ENCODE data around the gene RGPD6.
"Not testable (repeated sequence)": the region's sequence is repeated elsewhere in the genome, so short reads cannot be mapped to it uniquely, and the experiment has no call there.

RGPD6 gene

DNA sequence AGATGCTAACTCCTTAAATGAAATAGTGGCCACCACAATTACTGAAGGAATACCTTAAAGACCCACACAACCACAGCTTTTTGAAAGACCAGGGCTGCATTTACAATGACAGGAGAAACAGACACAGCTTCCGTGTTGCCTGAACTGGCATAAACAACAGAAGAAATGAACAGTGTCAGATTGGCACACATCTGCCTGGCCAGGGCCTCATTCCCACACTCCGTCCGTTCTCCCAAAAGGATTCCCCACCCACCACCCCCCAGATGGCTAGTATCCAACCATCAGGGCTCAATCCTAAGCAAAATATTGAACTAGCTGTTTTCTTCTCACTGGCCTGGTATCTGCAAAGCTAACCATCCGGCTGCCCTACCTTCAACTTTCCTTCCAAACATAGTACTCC is 96.9 kb downstream of the RGPD6 start:
- DNase-seq = not testable (repeated sequence)

DNA sequence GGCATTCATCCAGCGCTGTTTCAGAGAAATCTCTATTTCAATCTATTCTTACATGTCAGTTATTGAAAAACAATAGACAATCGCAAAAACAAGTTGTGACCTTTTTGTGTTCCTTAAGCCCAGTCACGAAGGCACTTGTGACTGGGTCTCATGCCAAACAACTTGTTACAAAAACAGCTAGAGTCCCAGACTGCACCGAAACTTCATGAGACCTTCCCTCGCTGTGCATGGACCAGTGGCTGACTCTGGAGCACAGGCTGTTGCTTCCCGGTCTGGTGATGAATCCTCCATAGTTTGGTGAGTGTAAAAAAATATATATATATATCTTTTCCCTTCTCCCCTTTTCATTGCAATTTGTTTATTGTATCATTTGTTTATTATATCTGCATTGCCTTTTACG is 99.7 kb downstream of the RGPD6 start:
- not testable (repeated sequence) for DNase-seq

- DNase-seq = not testable (repeated sequence)
Observed at GRCh38 chr2:110476952-110477351, 100.1 kb downstream of the RGPD6 start.

DNA sequence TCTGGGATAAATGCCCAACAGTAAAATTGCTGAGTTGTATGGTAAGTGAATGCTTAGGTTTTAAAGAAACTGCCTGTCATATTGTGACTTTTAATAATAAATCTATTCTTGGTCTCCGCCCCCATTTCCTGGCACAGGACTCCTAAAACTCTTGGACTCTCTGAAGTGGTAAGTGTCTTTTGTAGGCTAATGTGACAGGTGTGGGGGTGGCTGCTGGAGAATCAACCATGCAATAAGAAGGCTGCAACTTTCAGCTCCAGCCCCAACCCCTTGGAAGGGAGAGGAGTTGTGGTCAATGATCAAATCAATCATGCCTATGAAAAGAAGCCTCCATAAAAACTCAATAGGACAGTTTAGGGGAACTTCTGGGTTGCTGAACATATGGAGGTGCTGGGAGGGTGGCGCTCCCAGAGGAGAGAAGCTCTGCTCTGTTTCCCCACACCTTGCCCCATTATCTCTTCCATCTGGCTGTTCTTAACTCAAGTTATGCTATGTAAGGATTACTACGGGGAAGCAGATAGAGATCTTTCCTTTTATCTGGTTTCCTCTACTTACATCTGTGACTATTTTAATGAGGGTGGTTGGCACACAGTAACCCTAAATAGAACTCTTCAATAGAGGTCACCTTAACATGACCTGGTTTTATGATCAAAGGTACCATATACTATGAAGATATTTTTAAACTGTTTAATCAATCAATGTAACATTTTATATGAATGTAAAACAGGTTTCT is 101.2 kb downstream of the RGPD6 start:
- not testable (repeated sequence) for DNase-seq

DNA sequence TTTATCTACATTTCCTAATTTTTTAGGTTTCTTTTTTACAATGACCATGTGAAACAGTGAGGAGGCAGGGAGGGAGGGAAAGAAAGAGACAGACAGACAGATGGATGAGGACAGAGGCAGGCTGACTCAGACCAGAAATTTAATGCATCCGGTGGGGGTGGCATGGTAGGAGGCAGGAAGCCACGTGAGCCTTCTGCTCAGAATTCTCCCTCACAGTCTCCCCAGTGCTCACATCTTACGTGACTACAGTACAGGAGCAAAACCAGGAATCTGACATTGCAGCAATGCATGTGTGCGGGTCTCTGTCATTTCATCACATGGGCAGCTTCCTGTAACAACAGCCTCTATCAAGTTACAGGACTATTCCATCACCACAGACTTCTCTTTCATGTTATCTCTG is 102.1 kb downstream of the RGPD6 start:
- not testable (repeated sequence) for DNase-seq

DNA sequence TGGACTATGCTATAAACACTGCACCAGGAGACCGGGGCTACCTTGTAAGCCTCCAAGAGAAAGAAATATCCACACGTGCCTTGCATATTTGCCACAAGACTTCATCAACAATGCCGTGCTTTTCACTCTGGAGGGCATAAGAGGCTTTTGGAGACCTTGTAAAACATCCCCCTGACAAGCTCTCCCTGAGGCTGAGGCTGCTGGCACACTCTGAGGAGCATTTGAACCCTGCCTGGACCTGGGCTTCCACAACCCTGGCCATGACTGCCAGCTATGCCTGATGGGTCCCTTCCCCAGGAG is 104.0 kb downstream of the RGPD6 start:
- not testable (repeated sequence) for DNase-seq

DNA sequence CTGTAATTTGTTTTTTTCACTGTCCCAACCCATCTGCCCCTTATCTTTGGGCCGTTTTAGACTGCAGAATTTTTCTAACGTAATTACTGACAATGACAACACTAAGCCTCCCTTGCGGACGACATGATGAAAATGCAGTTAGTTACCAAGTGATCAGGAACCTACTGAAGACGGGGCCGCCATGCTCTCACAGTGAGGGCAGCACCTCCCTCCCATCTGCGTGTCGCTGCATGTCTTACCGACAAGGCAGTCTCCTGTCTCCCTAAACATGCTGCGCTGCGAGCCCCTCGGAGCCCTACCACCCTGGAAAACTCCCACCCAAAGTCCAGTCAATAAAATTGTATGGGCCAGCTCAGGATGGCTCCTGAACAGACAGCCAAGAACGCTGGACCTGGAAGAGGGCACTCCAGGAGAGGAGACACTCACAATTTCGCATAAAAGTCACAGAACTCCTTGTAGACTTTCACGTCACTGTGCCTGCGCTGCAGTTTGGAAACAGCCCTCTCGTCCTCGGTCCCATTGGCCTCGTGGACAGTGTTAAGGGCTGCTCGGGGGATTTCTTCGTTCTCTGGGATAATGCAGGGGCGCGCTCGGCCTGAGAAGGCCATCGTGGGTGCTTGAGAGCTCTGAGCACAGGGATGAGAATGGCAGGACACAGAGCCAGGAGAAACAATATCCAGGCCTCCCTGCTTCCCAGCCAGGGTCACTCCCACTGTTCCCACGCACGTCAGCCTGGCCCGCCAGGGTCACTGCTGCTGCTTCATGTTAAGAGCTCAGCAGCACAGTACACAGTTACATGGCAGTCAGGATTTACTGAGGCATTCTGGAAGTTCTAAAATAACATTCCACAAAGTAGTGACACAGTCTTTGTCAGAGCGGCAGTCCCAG is 104.6 kb downstream of the RGPD6 start, which contains the start of gene LIMS4:
TSS of gene LIMS4 (minus strand) at position 646 of the 888 bp plus-strand sequence. CDS start at position 608, 38 bp downstream.
- not testable (repeated sequence) for DNase-seq

- DNase-seq = not testable (repeated sequence)
Observed at GRCh38 chr2:110468921-110469320, 108.1 kb downstream of the RGPD6 start.

- not testable (repeated sequence) for DNase-seq
Observed at GRCh38 chr2:110465312-110465711, 111.7 kb downstream of the RGPD6 start.

Measured in SIG-M5 (cell line).